Measurements from ENCODE around the gene SAFB.

DNA sequence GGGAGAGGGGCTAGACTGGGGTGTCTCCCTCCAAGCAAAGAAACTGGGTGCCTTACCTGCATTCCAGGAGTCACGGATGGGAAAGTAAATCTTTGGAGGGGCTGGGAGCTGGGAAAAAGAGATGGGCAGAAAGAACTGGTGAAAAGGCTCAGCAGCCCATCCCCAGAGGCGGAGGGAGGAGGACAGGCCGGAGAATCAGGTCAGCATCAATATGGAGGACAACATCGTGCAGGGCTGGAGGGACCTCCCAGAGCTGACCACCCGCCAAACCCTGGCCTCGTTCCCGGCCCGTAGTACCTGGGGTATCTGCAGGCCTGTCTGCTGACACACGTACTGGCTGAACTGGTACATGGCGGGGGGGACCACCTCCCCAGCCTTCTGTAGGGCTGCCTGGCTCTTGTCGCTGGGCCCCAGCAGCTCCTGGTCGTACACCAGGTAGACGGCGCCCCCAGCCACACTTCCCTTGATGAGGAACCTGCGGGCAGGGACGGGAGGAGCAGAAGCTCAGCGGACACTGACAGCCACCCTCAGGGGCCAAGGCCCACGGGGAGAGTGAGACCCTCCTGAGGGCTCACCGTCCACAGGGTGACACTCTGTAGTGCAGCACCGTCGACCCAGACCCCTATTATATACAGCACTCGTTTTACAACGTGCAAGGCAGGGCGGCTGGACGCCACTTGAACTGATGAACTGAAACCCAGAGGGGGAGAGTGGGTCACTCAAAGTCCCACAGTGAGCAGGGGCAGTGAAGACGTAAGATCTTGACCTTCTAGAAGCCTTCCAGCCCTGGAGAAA is 56.6 kb downstream of the SAFB start:
- TF ChIP-seq CTCF (conservative IDR thresholded peaks at IDR 0.05; ENCODE audit: low read depth, low read length) (no peak), RAD21 (IDR thresholded peaks at IDR 0.05; ENCODE audit: low read length) (no peak), MXI1 (IDR thresholded peaks at IDR 0.05; ENCODE audit: borderline replicate concordance, low read depth, low read length) (no peak), RFX5 (IDR thresholded peaks at IDR 0.05; ENCODE audit: low read depth, low read length) (no peak), MAFK (IDR thresholded peaks at IDR 0.05; ENCODE audit: low read depth, low read length) (no peak), POLR2A (IDR thresholded peaks at IDR 0.05; ENCODE audit: low read depth, low read length) (no peak)
